HTR-8/SVneo (cell line): ENCODE data around the gene C5orf58.
"Not testable (repeated sequence)": the region's sequence is repeated elsewhere in the genome, so short reads cannot be mapped to it uniquely, and the experiment has no call there.

Source experiments
- DNase-seq: peaks from one replicate; pipeline ENCODE4 v3.0.0; 2011; ENCODE audit warnings: low spot score, mixed read lengths; ENCODE audit not compliant: insufficient read length
- FAIRE-seq: peaks from 2 replicates; lab custom pipeline; 2011; peaks lifted over from hg19 to GRCh38; lab: Jason Lieb, UNC

Gene C5orf58

GRCh38 chr5:170221327-170221741 lies 11.5 kb upstream of the C5orf58 start:
- no peak for DNase-seq
- no peak for FAIRE-seq

- no peak for FAIRE-seq
- DNase-seq = no peak
Measured at GRCh38 chr5:170223360-170223759, 9.4 kb upstream of the C5orf58 start.

DNA sequence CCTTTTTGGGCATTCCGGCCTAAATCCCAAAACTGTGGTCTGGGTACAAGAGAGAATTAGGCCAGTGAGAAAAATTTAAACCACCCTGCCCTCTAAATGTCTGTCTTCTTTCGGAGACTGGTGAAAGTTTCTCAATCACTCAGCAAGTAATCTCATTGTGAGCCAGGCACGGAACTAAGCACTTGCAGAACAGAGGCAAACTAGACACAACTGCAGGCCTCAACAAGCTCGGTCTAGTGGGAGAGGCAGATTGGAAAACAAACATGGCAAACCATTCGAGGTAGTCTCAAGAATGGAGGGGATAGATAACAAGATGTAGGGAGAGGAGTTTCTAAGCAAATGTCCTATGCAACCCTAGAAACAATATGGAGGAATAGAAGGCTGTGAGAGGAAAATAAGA lies 8.9 kb upstream of the C5orf58 start:
- FAIRE-seq (no peak), DNase-seq (no peak)

GRCh38 chr5:170225326-170226128 lies 7.3 kb upstream of the C5orf58 start:
- FAIRE-seq (no peak), DNase-seq (peak; percentile 59)

DNA sequence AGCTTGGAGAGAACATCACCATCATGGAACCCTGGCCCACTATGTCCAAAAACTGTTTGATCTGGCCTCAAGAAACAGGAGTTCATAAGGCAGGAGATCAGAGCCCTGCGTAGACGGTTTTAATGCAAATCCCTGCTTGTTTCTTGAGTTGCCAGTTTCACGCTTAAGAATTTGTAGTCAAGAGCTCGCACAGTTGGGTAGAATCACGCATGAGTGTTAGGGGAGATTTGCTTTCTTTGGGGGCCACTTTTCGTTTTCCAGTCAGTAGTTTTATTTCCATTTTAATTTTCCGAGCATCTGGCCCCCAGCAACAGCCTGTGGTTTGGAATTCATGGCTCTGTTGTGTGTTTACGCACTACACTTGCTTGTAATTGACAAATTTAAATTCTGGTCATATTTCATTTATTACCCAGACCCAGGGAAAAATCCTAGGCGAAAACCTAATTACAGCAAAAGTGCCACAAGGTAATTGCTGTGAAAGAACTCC lies 6.6 kb upstream of the C5orf58 start:
- DNase-seq (no peak), FAIRE-seq (no peak)

DNA sequence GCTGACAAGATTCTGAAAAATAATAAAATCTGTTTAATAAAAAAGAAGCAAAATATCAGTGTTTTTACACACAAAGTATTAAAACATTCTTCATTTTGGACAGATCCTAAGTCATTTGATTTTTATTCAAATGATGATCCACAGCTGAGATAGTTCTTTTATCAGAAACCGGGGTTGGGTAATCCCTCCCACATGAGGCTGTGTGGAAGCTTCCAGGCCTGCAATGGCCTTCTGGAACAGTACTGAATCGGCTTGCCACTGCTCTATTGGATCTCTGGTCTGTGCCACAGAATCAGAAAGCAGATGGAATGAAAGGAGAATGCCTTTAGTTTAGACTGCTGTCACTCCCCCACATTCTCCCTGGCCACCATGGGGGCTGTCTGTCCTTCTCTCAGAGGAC lies 6.1 kb upstream of the C5orf58 start:
- FAIRE-seq (no peak), DNase-seq (no peak)

DNA sequence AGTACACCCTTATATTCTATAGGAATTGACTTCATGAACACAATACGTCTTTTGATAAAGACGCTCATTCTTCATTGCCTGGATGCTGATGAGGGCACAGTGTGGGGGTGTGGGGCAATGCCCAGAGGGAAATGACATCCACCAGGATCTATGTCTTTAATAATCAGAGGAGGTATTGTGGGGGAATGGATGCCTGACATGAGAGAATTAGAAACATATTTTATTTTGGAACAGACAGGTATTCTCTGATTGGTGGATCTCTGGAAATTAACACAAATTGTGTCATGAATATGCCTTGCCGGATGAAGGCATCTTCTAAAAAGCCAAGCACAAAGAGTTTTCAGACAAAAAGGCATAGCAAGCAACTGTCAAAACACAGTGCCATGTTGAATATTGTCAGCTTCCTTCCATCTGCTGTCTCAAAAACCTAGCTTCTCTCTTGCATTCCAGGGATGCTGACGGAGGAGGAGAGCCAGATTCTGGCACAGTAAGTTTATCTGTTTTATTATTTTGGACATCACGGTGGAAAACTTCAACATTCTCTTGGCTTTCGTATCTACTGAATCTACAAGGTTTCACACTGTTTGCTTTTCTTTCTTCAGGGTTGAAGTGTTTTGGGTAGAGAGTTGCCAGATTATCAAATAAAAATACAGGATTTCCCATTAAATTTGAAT lies 3.9 kb upstream of the C5orf58 start:
- DNase-seq (no peak), FAIRE-seq (no peak)

DNA sequence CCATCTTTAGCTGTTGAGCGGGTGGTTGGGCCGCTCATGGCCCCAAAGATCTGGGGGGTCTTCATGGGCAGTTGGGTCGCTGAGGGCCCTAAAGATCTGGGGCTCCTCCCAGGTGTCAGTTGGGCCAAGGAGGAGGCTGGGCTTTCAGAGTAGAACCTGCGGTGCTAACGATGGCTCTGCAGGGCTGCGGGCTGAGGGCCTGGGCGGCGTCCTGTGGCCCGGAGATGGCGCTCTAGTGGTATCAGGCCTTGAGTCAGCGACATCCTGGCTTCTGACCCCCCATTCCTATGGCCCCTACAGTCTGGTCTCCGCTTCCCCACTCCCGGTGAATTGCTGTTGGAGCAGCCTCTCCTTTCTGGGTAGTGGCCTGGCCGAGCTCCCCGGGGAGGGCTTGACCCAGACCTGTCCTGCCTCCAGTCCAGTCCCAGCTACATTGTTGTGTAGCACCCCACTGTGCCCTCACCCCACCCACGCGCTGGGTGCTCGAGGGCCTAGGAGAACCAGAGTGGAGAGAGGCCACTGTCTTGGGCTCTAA lies 640 bp downstream of the C5orf58 start:
- no peak for FAIRE-seq
- no peak for DNase-seq

DNA sequence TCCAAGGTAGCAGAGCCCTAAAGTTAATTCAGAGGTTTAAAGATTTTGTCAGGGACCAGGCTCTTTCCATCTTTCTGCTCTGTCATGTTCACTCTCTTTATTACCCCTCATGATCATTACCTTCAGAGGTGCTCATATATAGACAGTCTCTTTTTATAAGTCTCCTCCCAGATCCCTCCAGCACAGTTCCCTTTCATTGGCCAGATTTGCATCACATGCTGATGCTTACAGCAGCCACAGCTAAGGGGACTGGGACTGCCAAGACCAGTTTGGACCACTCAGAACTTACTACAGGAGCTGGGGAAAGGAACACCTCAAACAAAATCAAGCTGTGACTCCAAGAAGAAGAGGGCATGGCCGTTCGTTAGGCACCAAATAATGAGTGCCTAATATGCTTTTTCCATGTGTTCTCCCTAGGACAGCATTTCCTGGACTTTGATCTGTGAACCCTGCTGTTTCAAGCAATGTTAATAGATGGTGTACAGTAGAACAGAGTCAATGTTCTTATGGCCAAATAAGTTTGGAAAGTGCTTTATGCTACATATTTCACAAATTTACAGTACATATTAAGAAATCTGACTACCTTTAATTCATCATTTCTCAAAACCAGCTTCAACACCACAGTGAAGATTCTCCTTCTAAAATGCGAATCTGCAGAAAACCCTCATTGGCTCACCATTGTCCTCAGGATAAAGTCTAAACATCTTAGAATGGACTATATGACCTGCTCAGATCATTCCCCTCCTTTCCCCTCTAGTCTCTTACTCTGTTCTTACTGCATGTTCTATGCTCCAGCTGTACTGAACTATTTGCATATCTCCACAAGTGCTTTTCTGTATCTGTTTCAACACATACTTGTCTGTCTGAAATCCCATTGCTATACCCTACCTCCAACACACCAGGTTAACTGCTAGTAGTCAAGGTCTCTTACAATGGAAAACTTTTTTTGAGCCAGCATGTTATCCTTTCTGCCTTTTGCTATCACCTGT lies 3.4 kb downstream of the C5orf58 start:
- DNase-seq = no peak
- FAIRE-seq = no peak

DNA sequence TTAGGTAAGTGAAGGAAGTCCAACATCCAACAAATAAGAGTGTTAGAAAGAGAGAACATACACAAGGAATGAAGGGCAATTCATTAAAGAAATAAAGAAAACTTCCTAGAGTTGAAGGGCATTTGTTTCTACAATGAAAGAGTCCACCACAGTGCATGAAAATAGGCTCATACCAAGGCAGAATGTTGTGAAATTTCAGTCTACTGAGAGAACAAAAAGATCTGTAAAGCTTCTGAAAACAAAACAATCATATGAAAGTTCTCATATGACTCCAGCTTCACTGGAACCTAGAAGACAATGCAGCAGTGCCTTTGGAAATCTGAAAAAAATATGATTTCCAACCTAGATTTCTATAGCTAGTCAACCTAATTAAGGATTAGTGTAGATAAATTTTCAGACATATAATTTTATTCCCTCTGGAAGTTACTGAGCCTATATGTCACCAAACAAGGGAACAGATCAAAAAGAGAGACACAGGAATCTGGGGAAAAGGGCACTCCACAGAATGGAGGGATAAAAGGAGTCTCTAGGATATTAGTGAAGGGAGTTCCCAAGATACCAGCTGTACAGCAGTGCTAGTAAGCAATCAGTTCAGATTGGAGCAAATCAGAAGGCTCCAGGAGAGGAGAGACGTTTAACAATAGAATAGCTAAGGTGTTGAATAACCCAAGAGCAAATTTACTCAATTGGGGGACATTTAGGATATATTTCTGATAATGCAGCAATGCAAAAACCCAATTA lies 5.8 kb downstream of the C5orf58 start:
- no peak for FAIRE-seq
- no peak for DNase-seq

GRCh38 chr5:170245436-170245835 lies 12.7 kb downstream of the C5orf58 start:
- not testable (repeated sequence) for FAIRE-seq, DNase-seq

GRCh38 chr5:170246126-170246870 lies 13.5 kb downstream of the C5orf58 start:
- no peak for DNase-seq
- no peak for FAIRE-seq

- FAIRE-seq (no peak), DNase-seq (no peak)
Measured at GRCh38 chr5:170247363-170247762, 14.6 kb downstream of the C5orf58 start.

- no peak for DNase-seq
- FAIRE-seq = no peak
Measured at GRCh38 chr5:170248172-170248930, 15.6 kb downstream of the C5orf58 start.

GRCh38 chr5:170248931-170249227 lies 16.1 kb downstream of the C5orf58 start:
- not testable (repeated sequence) for FAIRE-seq

GRCh38 chr5:170249355-170249754 lies 16.6 kb downstream of the C5orf58 start:
- no peak for FAIRE-seq
- DNase-seq = no peak

More at GRCh38 chr5:170248931-170249227, 16.1 kb downstream of the C5orf58 start:
- DNase-seq = not testable (repeated sequence)

DNA sequence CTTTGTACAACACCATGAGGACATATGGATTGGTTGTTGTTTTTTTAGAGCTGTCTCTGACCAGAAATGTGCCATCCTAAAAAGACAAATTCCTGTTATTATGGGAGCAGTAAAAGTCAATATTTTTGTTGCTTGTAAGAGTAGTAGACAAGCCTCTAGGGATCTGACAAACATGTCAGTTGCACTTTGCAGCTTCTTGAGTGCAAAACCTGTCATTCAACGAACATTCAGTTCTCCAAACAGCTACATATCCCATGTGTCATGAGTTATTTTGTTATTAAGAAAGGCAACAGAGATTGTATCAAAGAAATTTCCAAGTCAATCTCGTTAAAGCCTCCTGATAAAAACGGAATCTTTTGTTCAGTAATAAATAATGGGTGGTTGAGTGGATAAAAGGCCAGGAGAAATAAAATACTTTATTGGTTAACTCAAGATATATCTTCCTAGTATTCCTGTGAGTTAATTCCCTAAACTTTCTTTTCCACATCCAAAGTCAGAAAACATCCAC lies 18.1 kb downstream of the C5orf58 start:
- DNase-seq = no peak
- no peak for FAIRE-seq

DNA sequence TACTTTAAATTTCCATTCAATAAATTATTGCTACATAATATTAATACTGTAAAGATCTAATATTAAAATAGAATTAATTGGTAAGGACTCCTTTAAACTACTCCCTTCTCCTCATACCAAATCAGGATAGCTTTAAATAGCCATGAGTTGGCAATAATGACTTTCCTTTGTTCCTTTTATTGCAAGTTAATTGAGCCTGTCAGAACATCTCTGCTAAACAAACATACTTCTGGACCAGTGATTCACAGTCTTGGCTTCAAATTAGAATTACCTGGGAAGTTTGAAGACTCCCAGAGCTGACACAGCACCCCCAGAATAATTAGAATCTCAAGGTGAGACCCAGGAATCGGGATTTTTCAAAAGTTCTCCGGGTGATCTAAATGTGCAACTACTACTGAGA lies 18.7 kb downstream of the C5orf58 start:
- DNase-seq (no peak), FAIRE-seq (no peak)
